GM23338 (cell line): Measurements from ENCODE around the gene ANKS1B.

Source experiments
- EZH2 ChIP-seq: fragments of 200-600 bp; sonication (generic); IDR thresholded peaks from one replicate; pipeline ENCODE4 v1.8.0; 2017; ENCODE audit warnings: antibody characterized with exemption, mild to moderate bottlenecking, low read depth; ENCODE audit not compliant: unreplicated experiment
- EZH2phosphoT487 ChIP-seq: fragments of 200-600 bp; sonication (generic); IDR thresholded peaks from one replicate; pipeline ENCODE4 v1.8.1; 2018; ENCODE audit warnings: antibody characterized with exemption; ENCODE audit not compliant: unreplicated experiment
- JUNB ChIP-seq: IDR thresholded peaks from one replicate; pipeline ENCODE4 v1.6.1; 2016; ENCODE audit warnings: antibody characterized with exemption; ENCODE audit not compliant: unreplicated experiment
- NANOG ChIP-seq: IDR thresholded peaks from 2 replicates; pipeline ENCODE4 v1.6.1; 2016; ENCODE audit warnings: antibody characterized with exemption, borderline replicate concordance
- POLR2AphosphoS5 ChIP-seq: IDR thresholded peaks from 2 replicates; pipeline ENCODE4 v1.6.1; 2016; ENCODE audit warnings: antibody characterized with exemption, low read depth
- ZNF114 ChIP-seq: fragments of 250-450 bp; sonication (Bioruptor Pico); IDR thresholded peaks from 2 replicates; pipeline ENCODE4 v1.5.0; 2020; ENCODE audit warnings: mild to moderate bottlenecking, moderate library complexity
- TF ChIP-seq, protein P1 (sequence below), 2 experiments: fragments of 200-600 bp in 1 of 2; sonication (generic) in 1 of 2; conservative IDR thresholded peaks; 2 replicates each; pipeline versions ENCODE4 v1.5.1 to v1.6.1; 2016 to 2017; ENCODE audit warnings: antibody characterized with exemption in 2 of 2, low read depth in 2 of 2, mild to moderate bottlenecking in 2 of 2, moderate library complexity in 1 of 2
- TF ChIP-seq, protein P2 (sequence below): IDR thresholded peaks from one replicate; pipeline ENCODE4 v1.6.1; 2018; ENCODE audit warnings: antibody characterized with exemption; ENCODE audit not compliant: unreplicated experiment
- TF ChIP-seq, protein P3 (sequence below): fragments of 250-450 bp; sonication (Bioruptor Pico); IDR thresholded peaks from 2 replicates; pipeline ENCODE4 v1.5.0; 2020; ENCODE audit warnings: mild to moderate bottlenecking, moderate library complexity
- TF ChIP-seq, protein P4 (sequence below): IDR thresholded peaks from 2 replicates; pipeline ENCODE4 v1.6.1; 2016; ENCODE audit warnings: antibody characterized with exemption

DNA sequence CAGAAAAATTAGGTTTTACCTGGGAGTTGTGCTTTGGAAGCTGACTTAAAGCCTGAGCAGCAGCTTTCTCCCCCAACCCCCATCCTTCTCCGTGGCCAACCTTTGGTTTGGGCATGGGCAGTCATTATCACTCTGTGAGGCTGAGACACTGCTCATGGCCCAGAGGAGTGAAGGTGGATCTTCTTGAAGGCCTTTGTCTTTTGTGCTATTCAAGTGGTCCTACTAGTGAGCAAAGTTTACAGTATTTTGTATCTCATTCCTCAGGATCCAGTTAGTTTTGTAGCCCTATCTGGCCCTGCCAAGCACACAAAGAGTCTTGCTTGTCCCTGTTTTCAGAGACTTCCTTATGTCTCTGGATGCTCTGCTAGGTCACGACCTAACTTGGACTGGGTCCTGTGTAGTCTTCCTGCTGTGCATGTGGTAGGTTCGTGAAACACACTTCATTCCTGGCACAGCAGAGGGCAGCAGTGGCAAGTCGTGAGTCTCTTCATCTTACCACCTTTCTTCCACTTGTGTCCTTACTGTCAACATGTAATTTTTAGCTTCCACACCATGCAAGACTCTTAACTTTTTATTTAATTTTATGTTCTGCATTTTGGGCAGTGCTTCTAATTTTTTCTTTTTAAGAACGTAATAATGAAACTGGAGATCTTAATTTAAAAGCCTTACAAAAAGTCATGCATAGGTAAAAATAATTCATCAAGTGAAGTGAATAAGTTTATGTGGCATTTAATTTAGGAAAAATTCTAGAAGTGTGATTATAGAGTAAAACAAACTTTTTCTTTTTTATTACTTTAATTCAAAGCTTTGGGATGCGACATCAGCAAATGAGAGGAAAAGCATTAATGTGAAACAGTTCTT lies 1285.9 kb downstream of the ANKS1B start:
- TF ChIP-seq, protein P1, sequence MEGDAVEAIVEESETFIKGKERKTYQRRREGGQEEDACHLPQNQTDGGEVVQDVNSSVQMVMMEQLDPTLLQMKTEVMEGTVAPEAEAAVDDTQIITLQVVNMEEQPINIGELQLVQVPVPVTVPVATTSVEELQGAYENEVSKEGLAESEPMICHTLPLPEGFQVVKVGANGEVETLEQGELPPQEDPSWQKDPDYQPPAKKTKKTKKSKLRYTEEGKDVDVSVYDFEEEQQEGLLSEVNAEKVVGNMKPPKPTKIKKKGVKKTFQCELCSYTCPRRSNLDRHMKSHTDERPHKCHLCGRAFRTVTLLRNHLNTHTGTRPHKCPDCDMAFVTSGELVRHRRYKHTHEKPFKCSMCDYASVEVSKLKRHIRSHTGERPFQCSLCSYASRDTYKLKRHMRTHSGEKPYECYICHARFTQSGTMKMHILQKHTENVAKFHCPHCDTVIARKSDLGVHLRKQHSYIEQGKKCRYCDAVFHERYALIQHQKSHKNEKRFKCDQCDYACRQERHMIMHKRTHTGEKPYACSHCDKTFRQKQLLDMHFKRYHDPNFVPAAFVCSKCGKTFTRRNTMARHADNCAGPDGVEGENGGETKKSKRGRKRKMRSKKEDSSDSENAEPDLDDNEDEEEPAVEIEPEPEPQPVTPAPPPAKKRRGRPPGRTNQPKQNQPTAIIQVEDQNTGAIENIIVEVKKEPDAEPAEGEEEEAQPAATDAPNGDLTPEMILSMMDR (conservative IDR thresholded peaks at IDR 0.05; ENCODE audit: low read depth in 2 of 2), result peak; percentile 62 to 83
- no peak for TF ChIP-seq EZH2phosphoT487
- no peak for TF ChIP-seq ZNF114 (CRISPR knock-in tag)
- TF ChIP-seq POLR2AphosphoS5, result no peak
- TF ChIP-seq, protein P2, sequence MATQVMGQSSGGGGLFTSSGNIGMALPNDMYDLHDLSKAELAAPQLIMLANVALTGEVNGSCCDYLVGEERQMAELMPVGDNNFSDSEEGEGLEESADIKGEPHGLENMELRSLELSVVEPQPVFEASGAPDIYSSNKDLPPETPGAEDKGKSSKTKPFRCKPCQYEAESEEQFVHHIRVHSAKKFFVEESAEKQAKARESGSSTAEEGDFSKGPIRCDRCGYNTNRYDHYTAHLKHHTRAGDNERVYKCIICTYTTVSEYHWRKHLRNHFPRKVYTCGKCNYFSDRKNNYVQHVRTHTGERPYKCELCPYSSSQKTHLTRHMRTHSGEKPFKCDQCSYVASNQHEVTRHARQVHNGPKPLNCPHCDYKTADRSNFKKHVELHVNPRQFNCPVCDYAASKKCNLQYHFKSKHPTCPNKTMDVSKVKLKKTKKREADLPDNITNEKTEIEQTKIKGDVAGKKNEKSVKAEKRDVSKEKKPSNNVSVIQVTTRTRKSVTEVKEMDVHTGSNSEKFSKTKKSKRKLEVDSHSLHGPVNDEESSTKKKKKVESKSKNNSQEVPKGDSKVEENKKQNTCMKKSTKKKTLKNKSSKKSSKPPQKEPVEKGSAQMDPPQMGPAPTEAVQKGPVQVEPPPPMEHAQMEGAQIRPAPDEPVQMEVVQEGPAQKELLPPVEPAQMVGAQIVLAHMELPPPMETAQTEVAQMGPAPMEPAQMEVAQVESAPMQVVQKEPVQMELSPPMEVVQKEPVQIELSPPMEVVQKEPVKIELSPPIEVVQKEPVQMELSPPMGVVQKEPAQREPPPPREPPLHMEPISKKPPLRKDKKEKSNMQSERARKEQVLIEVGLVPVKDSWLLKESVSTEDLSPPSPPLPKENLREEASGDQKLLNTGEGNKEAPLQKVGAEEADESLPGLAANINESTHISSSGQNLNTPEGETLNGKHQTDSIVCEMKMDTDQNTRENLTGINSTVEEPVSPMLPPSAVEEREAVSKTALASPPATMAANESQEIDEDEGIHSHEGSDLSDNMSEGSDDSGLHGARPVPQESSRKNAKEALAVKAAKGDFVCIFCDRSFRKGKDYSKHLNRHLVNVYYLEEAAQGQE, result no peak
- no peak for TF ChIP-seq EZH2
- TF ChIP-seq, protein P3, sequence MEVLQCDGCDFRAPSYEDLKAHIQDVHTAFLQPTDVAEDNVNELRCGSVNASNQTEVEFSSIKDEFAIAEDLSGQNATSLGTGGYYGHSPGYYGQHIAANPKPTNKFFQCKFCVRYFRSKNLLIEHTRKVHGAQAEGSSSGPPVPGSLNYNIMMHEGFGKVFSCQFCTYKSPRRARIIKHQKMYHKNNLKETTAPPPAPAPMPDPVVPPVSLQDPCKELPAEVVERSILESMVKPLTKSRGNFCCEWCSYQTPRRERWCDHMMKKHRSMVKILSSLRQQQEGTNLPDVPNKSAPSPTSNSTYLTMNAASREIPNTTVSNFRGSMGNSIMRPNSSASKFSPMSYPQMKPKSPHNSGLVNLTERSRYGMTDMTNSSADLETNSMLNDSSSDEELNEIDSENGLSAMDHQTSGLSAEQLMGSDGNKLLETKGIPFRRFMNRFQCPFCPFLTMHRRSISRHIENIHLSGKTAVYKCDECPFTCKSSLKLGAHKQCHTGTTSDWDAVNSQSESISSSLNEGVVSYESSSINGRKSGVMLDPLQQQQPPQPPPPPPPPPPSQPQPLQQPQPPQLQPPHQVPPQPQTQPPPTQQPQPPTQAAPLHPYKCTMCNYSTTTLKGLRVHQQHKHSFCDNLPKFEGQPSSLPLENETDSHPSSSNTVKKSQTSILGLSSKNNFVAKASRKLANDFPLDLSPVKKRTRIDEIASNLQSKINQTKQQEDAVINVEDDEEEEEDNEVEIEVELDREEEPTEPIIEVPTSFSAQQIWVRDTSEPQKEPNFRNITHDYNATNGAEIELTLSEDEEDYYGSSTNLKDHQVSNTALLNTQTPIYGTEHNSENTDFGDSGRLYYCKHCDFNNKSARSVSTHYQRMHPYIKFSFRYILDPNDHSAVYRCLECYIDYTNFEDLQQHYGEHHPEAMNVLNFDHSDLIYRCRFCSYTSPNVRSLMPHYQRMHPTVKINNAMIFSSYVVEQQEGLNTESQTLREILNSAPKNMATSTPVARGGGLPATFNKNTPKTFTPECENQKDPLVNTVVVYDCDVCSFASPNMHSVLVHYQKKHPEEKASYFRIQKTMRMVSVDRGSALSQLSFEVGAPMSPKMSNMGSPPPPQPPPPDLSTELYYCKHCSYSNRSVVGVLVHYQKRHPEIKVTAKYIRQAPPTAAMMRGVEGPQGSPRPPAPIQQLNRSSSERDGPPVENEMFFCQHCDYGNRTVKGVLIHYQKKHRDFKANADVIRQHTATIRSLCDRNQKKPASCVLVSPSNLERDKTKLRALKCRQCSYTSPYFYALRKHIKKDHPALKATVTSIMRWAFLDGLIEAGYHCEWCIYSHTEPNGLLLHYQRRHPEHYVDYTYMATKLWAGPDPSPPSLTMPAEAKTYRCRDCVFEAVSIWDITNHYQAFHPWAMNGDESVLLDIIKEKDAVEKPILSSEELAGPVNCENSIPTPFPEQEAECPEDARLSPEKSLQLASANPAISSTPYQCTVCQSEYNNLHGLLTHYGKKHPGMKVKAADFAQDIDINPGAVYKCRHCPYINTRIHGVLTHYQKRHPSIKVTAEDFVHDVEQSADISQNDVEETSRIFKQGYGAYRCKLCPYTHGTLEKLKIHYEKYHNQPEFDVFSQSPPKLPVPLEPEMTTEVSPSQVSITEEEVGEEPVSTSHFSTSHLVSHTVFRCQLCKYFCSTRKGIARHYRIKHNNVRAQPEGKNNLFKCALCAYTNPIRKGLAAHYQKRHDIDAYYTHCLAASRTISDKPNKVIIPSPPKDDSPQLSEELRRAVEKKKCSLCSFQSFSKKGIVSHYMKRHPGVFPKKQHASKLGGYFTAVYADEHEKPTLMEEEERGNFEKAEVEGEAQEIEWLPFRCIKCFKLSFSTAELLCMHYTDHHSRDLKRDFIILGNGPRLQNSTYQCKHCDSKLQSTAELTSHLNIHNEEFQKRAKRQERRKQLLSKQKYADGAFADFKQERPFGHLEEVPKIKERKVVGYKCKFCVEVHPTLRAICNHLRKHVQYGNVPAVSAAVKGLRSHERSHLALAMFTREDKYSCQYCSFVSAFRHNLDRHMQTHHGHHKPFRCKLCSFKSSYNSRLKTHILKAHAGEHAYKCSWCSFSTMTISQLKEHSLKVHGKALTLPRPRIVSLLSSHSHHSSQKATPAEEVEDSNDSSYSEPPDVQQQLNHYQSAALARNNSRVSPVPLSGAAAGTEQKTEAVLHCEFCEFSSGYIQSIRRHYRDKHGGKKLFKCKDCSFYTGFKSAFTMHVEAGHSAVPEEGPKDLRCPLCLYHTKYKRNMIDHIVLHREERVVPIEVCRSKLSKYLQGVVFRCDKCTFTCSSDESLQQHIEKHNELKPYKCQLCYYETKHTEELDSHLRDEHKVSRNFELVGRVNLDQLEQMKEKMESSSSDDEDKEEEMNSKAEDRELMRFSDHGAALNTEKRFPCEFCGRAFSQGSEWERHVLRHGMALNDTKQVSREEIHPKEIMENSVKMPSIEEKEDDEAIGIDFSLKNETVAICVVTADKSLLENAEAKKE, result no peak
- TF ChIP-seq, protein P4, sequence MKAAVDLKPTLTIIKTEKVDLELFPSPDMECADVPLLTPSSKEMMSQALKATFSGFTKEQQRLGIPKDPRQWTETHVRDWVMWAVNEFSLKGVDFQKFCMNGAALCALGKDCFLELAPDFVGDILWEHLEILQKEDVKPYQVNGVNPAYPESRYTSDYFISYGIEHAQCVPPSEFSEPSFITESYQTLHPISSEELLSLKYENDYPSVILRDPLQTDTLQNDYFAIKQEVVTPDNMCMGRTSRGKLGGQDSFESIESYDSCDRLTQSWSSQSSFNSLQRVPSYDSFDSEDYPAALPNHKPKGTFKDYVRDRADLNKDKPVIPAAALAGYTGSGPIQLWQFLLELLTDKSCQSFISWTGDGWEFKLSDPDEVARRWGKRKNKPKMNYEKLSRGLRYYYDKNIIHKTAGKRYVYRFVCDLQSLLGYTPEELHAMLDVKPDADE, result no peak
- TF ChIP-seq NANOG, result no peak
- TF ChIP-seq JUNB, result no peak
